Breast epithelium (tissue), 3 donors: ENCODE data around the gene FOXP3.

Experiments used
- POLR2A ChIP-seq: fragments of 450-650 bp; IDR thresholded peaks from one replicate; pipeline ENCODE4 v1.6.1; 2016; ENCODE audit warnings: antibody characterized with exemption, mild to moderate bottlenecking, moderate library complexity
- POLR2AphosphoS5 ChIP-seq, 3 donors: sonication (generic); formaldehyde crosslinking; IDR thresholded peaks; one replicate each; pipeline ENCODE4 v1.6.1; 2017; ENCODE audit warnings: antibody characterized with exemption in 3 of 3
- TF ChIP-seq, protein P1 (sequence below), 3 donors: fragments of 450-650 bp; IDR thresholded peaks; one replicate each; pipeline ENCODE4 v1.5.1; 2016 to 2017; ENCODE audit warnings: antibody characterized with exemption in 3 of 3, mild to moderate bottlenecking in 3 of 3, moderate library complexity in 3 of 3

DNA sequence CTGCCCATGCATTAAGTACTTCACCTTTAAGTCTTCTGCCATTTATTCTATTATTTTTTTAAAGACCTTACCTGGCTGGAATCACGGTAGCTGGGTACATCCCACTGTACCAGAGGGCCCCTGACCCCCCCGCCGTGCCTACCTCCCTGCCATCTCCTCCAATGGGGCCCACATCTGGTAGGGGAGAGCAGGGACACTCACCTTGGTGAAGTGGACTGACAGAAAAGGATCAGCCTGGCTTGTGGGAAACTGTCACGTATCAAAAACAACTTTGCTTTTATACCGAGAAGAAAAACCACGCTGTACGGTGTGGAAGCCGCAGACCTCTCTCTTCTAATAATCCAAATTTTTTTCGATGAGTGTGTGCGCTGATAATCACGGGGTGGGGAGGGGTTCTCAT, at the start of gene FOXP3:
- TF ChIP-seq, protein P1, sequence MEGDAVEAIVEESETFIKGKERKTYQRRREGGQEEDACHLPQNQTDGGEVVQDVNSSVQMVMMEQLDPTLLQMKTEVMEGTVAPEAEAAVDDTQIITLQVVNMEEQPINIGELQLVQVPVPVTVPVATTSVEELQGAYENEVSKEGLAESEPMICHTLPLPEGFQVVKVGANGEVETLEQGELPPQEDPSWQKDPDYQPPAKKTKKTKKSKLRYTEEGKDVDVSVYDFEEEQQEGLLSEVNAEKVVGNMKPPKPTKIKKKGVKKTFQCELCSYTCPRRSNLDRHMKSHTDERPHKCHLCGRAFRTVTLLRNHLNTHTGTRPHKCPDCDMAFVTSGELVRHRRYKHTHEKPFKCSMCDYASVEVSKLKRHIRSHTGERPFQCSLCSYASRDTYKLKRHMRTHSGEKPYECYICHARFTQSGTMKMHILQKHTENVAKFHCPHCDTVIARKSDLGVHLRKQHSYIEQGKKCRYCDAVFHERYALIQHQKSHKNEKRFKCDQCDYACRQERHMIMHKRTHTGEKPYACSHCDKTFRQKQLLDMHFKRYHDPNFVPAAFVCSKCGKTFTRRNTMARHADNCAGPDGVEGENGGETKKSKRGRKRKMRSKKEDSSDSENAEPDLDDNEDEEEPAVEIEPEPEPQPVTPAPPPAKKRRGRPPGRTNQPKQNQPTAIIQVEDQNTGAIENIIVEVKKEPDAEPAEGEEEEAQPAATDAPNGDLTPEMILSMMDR (IDR thresholded peaks at IDR 0.05): no peak
- TF ChIP-seq POLR2A (no peak), POLR2AphosphoS5 (IDR thresholded peaks at IDR 0.05) (no peak)
